Measurements from ENCODE around the gene SCN5A. TPM values are rescaled to one million over a fixed set of nuclear protein-coding genes. Genes with fewer than 3 reads are reported as not detected.

SCN5A gene
- total RNA-seq, 1 donor from 2014 or later, result not detected

DNA sequence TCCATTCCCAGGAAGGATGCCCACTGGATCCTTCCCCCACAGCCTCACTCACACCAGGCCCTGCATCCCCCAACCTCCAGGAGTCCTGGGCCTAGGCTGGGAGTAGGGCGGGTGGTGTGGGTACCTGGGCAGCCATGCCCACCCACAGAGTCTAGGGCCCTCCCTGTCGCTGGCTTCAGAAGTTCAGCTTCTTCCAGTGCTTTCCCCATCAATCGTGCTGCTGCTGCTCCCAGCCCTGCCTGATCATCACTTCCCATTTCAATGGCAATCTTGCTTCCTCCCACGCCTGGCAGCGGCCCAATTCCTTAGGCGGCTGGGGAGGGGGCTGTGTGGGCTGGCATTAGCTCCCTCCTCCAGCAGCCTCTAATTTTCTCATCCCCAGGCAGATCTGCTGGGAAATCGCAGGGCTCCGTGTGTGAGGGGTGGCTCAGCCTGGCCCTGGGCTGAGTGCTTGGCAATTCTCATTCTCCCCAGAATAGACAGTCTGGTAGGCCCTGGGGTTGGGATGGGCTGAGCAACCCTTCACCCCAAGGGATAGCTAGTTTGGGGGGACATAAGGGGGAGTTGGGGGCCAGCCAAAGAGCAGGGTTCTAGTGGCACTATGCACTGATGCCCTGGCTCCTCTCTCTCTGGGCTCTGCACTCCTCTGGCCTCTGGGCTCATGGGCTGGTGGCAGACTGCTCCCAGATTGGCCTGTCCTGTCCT, 66.4 kb downstream of the SCN5A start:
- no peaks in the 10 kb centered on the region for H3K27me3 ChIP-seq (ENCODE audit: control insufficient read depth, insufficient read depth, low read length)
- no peaks in the 10 kb centered on the region for H3K36me3 ChIP-seq (ENCODE audit: control insufficient read depth, insufficient read depth, low read length)
- DNase-seq (ENCODE audit: low read depth), result no peak
- no peak overlapping the region for H3K4me3 ChIP-seq (ENCODE audit: low read depth, low read length)
- no peak for FAIRE-seq
- TF ChIP-seq, protein P1, sequence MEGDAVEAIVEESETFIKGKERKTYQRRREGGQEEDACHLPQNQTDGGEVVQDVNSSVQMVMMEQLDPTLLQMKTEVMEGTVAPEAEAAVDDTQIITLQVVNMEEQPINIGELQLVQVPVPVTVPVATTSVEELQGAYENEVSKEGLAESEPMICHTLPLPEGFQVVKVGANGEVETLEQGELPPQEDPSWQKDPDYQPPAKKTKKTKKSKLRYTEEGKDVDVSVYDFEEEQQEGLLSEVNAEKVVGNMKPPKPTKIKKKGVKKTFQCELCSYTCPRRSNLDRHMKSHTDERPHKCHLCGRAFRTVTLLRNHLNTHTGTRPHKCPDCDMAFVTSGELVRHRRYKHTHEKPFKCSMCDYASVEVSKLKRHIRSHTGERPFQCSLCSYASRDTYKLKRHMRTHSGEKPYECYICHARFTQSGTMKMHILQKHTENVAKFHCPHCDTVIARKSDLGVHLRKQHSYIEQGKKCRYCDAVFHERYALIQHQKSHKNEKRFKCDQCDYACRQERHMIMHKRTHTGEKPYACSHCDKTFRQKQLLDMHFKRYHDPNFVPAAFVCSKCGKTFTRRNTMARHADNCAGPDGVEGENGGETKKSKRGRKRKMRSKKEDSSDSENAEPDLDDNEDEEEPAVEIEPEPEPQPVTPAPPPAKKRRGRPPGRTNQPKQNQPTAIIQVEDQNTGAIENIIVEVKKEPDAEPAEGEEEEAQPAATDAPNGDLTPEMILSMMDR (IDR thresholded peaks at IDR 0.05; ENCODE audit: insufficient read depth, low read length, severe bottlenecking), result no peak

DNA sequence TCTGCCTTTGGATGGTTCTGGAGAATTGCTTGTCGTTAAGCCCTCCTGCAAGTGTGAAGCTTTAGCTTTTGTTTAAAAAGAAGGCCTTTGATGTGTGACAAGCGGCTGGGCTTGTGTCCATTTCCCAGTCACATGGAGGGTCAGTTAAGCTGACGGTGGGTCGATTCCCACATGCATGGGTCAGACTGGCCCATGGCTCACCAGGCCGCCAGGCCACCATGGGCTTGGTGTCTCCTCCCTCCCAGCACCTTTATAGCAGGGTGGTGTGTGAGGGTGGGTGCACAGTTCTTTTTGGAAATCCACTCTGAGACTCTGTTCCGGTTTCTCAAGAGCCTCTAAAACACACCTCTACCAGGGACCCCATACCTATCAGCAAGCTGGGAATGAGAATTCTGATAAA, 67.2 kb downstream of the SCN5A start:
- no peaks in the 10 kb centered on the region for H3K27me3 ChIP-seq (ENCODE audit: control insufficient read depth, insufficient read depth, low read length)
- no peaks in the 10 kb centered on the region for H3K36me3 ChIP-seq (ENCODE audit: control insufficient read depth, insufficient read depth, low read length)
- DNase-seq (ENCODE audit: low read depth) (no peak), FAIRE-seq (peak; percentile 85)
- H3K4me3 ChIP-seq (ENCODE audit: low read depth, low read length), result no peak overlapping the region
- TF ChIP-seq, protein P1 (IDR thresholded peaks at IDR 0.05; ENCODE audit: insufficient read depth, low read length, severe bottlenecking), result no peak

DNA sequence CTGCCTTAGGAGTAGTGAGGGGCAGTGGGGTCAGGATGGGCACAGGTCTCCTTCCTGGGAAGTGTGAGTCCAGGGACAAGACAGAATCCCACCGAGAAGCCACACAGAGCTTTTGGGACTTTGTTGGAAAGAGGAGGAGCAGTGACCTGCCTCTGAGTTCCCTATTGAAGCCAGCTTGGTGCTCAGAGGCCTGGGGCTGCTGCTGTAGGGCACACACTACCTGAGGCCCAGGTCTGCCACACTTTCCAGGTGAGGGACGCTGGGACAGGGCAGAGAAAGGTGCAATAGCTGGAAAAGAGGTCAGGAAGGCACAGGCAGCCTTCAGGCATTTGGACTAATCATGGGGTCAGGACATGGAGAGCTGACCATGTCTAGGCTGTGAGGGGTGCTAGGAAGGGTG, 67.7 kb downstream of the SCN5A start:
- FAIRE-seq (no peak), DNase-seq (ENCODE audit: low read depth) (no peak)
- TF ChIP-seq, protein P1 (IDR thresholded peaks at IDR 0.05; ENCODE audit: insufficient read depth, low read length, severe bottlenecking), result no peak
- Histone ChIP-seq H3K4me3 (ENCODE audit: low read depth, low read length) (no peak overlapping the region), H3K36me3 (ENCODE audit: control insufficient read depth, insufficient read depth, low read length) (no peaks in the 10 kb centered on the region), H3K27me3 (ENCODE audit: control insufficient read depth, insufficient read depth, low read length) (no peaks in the 10 kb centered on the region)

DNA sequence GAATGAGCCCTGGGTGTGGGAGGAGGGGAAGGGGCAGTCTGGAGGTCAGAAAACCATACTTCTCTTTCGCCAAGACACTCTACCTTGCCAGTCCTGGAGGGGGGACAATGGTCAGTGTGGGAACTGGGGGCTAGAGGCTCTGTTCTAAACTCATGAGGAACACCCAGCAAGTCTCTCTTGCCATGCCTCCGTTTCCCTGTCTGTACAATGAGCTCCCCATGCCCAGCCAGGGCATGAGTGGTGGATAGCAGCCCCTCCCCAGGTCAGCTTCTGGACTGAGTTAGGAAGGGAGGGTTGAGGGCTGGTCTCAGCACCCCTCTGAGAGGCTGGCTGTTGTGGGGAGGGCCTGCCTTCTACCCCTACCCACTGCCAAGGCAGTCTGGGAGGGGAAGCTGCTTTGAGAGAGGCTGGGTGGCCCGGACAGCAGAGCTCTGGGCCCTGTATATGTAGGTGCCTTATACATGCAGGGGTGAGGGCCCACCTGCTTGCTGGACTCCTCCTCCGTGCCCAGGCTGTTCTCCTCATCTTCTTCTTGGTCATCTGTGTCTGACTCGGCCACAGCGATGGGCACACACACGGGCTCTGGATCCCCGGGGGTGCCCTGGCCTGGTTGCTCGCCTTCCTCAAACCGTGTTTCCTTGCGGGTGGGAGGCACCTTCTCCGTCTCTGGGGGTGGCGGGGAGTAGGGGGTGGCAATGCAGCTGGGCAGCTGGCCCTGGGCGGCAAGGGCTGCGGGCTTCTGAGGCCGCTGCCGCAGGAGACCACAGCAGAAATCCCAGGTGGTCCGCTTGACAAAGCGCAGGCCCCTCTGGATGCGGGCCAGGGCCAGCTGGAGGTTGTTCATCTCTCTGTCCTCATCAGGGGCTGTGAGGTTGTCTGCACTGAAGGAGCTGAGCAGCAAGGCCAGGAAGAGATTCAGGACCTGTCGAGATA, 68.8 kb downstream of the SCN5A start:
- H3K27me3 ChIP-seq (ENCODE audit: control insufficient read depth, insufficient read depth, low read length), result no peaks in the 10 kb centered on the region
- no peaks in the 10 kb centered on the region for H3K36me3 ChIP-seq (ENCODE audit: control insufficient read depth, insufficient read depth, low read length)
- FAIRE-seq, result no peak
- no peak overlapping the region for H3K4me3 ChIP-seq (ENCODE audit: low read depth, low read length)
- no peak for DNase-seq (ENCODE audit: low read depth)
- TF ChIP-seq, protein P1 (IDR thresholded peaks at IDR 0.05; ENCODE audit: insufficient read depth, low read length, severe bottlenecking), result no peak

DNA sequence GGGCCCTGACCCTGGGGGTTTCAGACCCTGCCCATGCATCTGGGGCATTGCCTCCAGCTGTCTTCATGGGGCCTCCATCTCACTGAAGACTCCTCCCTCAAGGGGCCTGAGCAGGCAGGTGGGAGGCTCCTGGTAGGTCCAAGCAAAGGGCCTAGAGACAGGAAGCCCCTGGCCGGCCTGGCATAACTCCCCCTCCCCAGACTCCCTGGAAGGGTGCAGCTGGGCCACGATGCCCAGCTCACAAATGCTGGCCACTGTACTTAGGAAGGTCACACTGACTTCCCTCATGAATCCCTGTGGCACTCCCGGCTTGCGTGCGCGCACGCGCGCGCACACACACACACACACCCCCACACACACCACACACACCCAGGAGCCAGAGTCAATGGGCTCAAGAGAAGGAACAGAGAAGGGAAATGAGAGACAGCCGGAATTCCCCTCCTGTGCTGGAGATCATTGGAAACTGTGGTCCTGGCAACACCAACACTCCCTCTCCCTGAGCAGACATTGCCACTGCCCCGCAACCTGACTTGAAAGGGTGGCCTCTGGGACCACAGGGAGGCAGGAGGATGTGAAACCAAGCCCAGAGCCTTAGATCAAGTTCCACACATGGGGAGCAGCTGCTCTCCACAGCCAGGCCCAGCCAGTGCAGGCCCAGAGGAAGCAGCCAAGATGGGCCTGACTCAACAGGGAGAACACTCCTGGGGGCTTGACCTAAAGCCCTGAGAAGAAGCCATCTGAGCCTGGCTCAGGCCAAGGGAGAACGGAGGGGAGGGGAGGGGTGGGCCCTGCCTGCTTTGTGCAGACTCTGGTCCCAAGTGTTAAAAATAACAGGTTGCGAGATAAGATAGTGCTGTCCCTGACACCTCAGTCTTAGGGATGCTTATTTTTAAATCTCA, 69.7 kb downstream of the SCN5A start:
- TF ChIP-seq, protein P1 (IDR thresholded peaks at IDR 0.05; ENCODE audit: insufficient read depth, low read length, severe bottlenecking), result no peak
- H3K27me3 ChIP-seq (ENCODE audit: control insufficient read depth, insufficient read depth, low read length), result no peaks in the 10 kb centered on the region
- no peak overlapping the region for H3K4me3 ChIP-seq (ENCODE audit: low read depth, low read length)
- H3K36me3 ChIP-seq (ENCODE audit: control insufficient read depth, insufficient read depth, low read length), result no peaks in the 10 kb centered on the region
- no peak for DNase-seq (ENCODE audit: low read depth)
- no peak for FAIRE-seq

Measured in bronchial epithelial cell (primary cell).